Activated T-helper 2 cell treated with anti-CD3 and anti-CD28 coated beads, Interferon-gamma antibody, Interleukin-2, Interleukin-4, amounts not matched to agents 10 μg/mL and 5 μg/mL and 100 μg/mL, durations not matched to agents 14 hours and 24 hours and 36 hours (primary cell): ENCODE results near the gene CACNA1D. TPM values are rescaled to one million over a fixed set of nuclear protein-coding genes. Genes with fewer than 3 reads are reported as not detected.
A peak's percentile ranks its signal among the peaks of the same experiment; 100 is the strongest.

Experiments used
- DNase-seq: peaks from one replicate; pipeline ENCODE4 v3.0.0; 2021; ENCODE audit warnings: low spot score
- H3K27ac Mint-ChIP-seq: one replicate; pipeline ENCODE4 v1.8.0; 2021; ENCODE audit warnings: mixed read lengths
- H3K27me3 Mint-ChIP-seq: one replicate; pipeline ENCODE4 v1.8.0; 2021; ENCODE audit warnings: low read depth, mixed read lengths
- H3K36me3 Mint-ChIP-seq: one replicate; pipeline ENCODE4 v1.8.0; 2021; ENCODE audit warnings: low read depth, mixed read lengths
- H3K4me1 Mint-ChIP-seq: one replicate; pipeline ENCODE4 v1.8.0; 2021; ENCODE audit warnings: low read depth, mixed read lengths
- H3K4me3 Mint-ChIP-seq: one replicate; pipeline ENCODE4 v1.8.0; 2021; ENCODE audit warnings: low read depth, mild to moderate bottlenecking, moderate library complexity, mixed read lengths
- H3K9me3 Mint-ChIP-seq: one replicate; pipeline ENCODE4 v1.8.0; 2021; ENCODE audit warnings: mixed read lengths
- intact Hi-C: fragments of 100-400 bp; cut with micrococcal nuclease; formaldehyde crosslinking; loops from one replicate; pipeline ENCODE4 v1.15.1; 2023
- total RNA-seq: library from RNA; stranded (reverse); gene quantifications from 2 replicates; pipeline ENCODE4 v1.2.3, GENCODE V29; 2022

The CACNA1D gene
- total RNA-seq, 1 donor from 2014 or later = 9.3 TPM

DNA sequence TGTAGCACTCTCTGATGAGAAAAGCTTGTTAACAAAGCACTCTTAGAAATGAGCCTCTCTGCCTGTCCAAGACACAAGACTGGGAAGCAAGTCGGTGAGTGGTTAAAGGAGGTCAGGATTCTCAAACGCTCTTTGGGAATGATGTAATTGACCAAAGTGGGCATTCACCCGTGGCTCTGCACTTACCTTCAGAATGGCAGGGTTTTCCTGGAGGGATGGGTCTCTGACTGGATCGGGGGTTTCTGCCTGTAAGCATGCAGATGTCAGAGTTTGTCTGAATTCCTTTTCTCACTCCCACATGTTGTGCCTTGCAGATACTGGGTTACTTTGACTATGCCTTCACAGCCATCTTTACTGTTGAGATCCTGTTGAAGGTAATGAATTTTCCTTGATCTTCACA is 245.6 kb downstream of the CACNA1D start:
- Mint-ChIP-seq H3K36me3 (peaks cover 2% of the 10 kb centered on the region), H3K27me3 (peaks cover 12% of the 10 kb centered on the region), H3K9me3 (no peaks in the 10 kb centered on the region), H3K27ac (no peak overlapping the region), H3K4me1 (peaks cover 8% of the 10 kb centered on the region), H3K4me3 (no peak overlapping the region)
- no peak for DNase-seq
- intact Hi-C loops = no loop called here

DNA sequence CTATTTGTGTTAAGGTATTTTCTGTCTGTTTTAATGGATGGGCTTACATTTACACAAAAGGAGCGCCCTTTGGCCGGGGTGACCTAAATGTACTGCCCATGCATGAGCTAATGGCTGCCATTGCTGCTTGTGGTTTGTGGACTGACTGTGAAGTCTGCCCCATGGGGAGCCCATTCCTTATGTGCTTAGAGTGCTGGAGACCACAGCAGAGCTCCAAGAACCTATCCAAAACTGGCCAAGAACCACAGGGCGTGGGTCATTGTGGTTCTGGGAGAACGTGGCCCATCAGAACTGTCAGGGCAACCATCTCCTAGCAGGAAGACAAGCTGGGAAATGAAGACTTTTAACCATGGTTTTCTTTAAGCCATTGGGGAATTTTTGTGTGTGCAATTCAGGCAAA is 246.5 kb downstream of the CACNA1D start:
- intact Hi-C loops = no loop called here
- peaks cover 8% of the 10 kb centered on the region for H3K27me3 Mint-ChIP-seq
- no peaks in the 10 kb centered on the region for H3K9me3 Mint-ChIP-seq
- H3K36me3 Mint-ChIP-seq = no peaks in the 10 kb centered on the region
- no peak overlapping the region for H3K4me3 Mint-ChIP-seq
- peaks cover 6% of the 10 kb centered on the region for H3K4me1 Mint-ChIP-seq
- no peak overlapping the region for H3K27ac Mint-ChIP-seq
- no peak for DNase-seq

DNA sequence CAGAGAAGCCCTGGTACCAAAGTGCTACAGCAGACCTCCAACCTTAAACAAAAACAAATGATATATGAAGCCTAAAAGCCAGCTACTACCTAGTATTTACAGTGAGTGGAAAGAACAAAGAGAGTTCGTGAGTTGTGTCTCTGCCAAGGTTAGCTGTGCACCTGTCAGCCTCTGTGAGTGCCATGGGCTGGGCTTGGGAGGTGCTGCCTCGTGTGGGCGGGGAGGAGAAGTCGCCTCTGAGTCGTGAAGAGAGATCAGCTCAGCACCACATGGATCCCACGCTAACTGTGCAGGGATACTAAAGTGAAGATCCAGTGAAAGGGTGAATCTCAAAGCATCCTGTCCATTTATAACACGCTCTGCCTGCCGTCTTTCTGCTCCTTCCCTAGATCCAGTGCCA is 249.9 kb downstream of the CACNA1D start:
- H3K4me1 Mint-ChIP-seq = peaks cover 24% of the 10 kb centered on the region
- intact Hi-C loops = no loop called here
- no peak overlapping the region for H3K4me3 Mint-ChIP-seq
- peaks cover 8% of the 10 kb centered on the region for H3K27me3 Mint-ChIP-seq
- peaks cover 13% of the 10 kb centered on the region for H3K36me3 Mint-ChIP-seq
- no peak overlapping the region for H3K27ac Mint-ChIP-seq
- no peak for DNase-seq
- H3K9me3 Mint-ChIP-seq = no peaks in the 10 kb centered on the region

DNA sequence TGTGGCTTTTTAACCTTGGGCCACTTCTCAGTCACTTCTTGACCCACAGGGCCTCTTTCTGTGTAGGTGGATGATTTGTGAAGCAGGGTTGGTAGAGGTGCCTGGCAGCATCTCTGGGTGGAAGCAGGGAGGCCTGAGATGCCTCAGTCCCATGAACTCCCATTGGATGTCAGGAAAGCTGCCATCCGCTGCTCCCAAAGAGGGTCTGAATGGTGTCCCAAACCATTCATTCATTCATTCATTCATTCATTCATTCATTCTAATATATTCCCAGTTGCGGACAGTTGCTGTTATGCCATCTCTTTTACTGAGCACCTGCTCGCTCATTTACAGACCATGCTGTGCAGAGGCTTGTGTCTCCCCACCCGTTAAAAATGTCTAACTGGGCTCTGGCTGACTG is 253.1 kb downstream of the CACNA1D start:
- Mint-ChIP-seq H3K27me3 (peaks cover 6% of the 10 kb centered on the region), H3K4me3 (no peak overlapping the region), H3K36me3 (peaks cover 19% of the 10 kb centered on the region), H3K9me3 (no peaks in the 10 kb centered on the region), H3K27ac (no peak overlapping the region), H3K4me1 (peaks cover 43% of the 10 kb centered on the region)
- no peak for DNase-seq
- intact Hi-C loops = no loop called here

DNA sequence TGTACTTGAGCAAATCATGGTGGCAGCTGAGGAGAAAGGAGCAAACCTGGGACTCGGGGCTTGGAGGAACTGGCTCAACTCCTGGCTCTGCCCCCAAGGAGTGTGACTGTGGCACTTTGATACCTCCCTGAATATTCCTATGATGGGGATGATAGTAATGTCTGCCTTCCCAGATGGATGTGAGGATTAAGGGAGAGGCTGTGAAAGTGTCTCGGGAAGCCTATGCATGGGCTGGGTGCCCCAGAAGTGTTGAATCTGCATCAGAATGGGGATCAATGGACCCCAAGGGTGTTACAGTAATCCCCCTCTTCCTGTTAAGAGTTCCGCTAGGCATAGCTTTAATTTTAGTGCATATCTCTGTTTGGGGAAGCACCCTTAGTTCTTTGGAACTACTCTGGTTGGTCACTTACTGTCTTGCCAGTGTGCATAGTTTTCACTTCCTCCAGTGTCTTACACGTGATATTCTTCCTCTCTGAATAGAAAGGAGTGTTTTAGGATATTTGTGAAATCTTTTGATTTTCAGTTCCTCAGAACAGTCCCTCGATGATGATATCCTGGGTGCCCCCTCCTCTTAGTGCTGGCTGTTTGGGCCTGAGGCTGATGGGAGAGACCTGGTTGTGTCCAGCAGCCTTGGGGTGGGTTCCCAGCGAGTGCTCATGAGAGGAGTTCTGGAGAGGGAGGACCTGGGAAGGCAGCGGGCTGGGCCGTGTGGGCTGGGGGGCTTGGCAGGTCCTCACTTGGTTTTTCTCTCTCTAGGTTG is 254.3 kb downstream of the CACNA1D start:
- H3K27ac Mint-ChIP-seq = peak overlapping the region; percentile 86

DNA sequence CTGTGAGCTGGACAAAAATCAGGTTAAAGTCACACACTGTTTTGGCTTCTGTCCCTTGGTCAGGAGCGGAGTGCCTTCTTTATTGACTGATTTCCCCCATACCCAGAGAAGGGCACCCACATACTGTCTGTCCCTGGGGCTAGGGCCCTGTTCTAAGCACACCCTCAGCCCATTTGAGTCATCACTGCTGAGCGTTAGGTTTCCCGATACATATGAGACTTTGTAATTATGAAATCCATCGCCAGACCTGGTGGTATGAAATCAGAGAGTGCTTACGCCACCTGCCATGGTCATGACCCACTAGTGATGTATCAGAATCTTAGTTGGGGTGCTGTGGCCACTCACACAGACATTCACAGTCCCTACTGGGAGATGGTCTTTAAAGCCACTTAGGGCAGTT is 255.0 kb downstream of the CACNA1D start:
- Mint-ChIP-seq H3K27ac (peak overlapping the region; percentile 86), H3K4me3 (no peak overlapping the region), H3K36me3 (peaks cover 21% of the 10 kb centered on the region), H3K4me1 (peaks cover 58% of the 10 kb centered on the region), H3K9me3 (no peaks in the 10 kb centered on the region), H3K27me3 (no peaks in the 10 kb centered on the region)
- DNase-seq = no peak
- intact Hi-C loops = loop anchor here (1.0 kb wide), 1 partner anchor 24 kb away; no protein-coding TSS in a partner anchor

More for the DNA sequence above, 254.3 kb downstream of the CACNA1D start:
- Mint-ChIP-seq H3K9me3 (no peaks in the 10 kb centered on the region), H3K4me3 (no peak overlapping the region), H3K36me3 (peaks cover 21% of the 10 kb centered on the region), H3K4me1 (peaks cover 54% of the 10 kb centered on the region), H3K27me3 (no peaks in the 10 kb centered on the region)
- intact Hi-C loops = loop anchor here (1.0 kb wide), 1 partner anchor 23 kb away; no protein-coding TSS in a partner anchor
- no peak for DNase-seq

DNA sequence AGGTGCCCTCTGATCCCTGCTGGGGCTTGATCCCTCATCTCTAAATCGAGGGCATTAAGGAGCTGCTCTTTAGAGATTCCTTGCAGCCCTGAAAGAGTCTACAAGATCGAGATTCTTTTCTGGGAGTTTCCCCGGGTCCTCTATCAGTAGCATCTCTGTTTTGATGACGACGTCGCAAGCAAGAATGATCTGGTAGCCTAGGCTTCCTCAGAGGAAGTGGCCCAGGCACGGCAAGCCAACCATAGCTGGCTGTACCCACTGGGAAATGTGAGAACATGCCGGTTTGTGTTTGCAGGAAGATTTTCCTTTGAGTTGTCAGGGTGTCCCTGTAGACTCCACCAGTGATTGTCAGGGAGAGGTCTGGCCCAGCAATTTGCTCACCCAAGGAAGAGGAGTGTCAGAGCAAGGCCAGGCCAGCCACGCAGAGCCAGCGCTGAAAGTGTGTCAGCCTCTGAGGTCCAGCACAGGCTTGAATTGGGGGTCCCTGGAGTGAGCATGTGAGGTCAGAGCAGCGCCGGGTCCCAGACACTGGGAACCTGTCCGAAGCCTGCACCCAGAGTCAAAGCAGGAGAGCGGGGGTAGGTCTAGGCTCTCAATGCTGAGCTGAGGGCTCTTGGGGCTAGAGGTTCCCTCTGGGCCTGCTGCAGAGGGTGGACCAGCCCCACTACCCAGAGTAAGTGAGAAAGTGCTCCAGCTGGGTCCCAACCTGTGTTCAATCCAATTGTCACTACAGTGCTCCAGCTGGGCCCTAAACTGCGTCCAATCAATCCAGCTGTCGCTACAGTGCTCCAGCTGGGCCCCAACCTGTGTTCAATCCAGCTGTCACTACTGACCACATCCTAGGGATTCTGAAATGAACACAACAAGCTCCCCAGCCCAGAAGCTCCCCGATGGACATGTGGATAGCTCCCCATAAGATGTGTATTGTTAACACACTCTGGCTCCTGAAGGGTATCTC is 256.1 kb downstream of the CACNA1D start:
- no peak for DNase-seq
- peak overlapping the region; percentile 86 for H3K27ac Mint-ChIP-seq
- H3K9me3 Mint-ChIP-seq = no peaks in the 10 kb centered on the region
- H3K4me3 Mint-ChIP-seq = no peak overlapping the region
- intact Hi-C loops = no loop called here
- H3K27me3 Mint-ChIP-seq = no peaks in the 10 kb centered on the region
- H3K4me1 Mint-ChIP-seq = peaks cover 68% of the 10 kb centered on the region
- peaks cover 27% of the 10 kb centered on the region for H3K36me3 Mint-ChIP-seq

DNA sequence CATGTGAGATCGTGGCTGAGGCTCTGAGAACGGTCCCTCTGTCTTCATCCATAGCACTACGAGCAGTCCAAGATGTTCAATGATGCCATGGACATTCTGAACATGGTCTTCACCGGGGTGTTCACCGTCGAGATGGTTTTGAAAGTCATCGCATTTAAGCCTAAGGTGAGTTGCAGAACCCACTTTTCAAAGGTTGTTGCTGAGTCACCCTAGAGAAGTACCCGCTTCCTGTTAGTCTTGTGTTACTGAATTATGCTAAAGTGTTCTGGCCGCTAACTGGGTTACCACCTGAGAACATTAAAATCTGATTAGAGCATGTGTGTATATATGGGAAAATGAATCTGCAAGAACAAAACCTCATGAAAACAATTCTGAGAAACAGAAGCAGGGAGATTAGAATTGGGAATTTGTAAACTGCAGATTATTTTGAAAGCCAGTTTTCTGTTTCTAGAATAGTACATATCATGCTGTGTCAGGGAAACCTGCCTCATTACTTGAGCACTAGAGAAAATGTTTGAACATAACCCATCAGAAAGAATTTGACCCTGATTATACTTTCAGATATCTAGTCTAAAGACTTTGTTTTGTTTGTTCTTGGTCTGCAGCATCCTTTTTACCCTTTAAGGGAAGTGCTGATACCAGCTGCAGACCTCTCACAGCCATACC is 259.2 kb downstream of the CACNA1D start:
- Mint-ChIP-seq H3K27me3 (no peaks in the 10 kb centered on the region), H3K27ac (peak overlapping the region; percentile 88), H3K4me1 (peaks cover 60% of the 10 kb centered on the region), H3K36me3 (peaks cover 28% of the 10 kb centered on the region), H3K4me3 (peak overlapping the region; percentile 45), H3K9me3 (no peaks in the 10 kb centered on the region)
- intact Hi-C loops = loop anchor here (1.0 to 2.0 kb wide), 3 partner anchors 28 to 137 kb away; partner anchors contain the start of gene SELENOK
- peak; percentile 38 for DNase-seq

DNA sequence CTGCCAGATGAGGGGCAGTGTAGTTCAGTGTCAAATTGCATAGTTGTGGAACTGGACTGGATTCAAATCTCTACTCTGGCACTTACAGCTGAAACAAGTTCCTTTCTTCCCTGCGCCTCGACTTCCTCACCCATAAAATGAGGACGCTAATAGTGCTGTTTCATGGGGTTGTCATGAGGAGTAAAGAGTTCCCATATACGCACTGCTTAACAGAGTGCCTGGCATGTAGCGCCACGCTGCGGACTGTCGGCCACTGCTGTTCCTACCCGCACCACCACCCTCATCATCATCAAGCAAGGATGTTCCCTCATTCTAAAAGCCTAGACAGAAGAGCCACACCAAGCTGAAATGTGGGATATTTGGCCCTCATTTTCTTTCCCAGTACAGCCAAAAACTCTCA is 259.9 kb downstream of the CACNA1D start:
- Mint-ChIP-seq H3K27ac (peak overlapping the region; percentile 76), H3K4me1 (peaks cover 53% of the 10 kb centered on the region), H3K36me3 (peaks cover 21% of the 10 kb centered on the region), H3K27me3 (no peaks in the 10 kb centered on the region), H3K4me3 (peak overlapping the region; percentile 46), H3K9me3 (no peaks in the 10 kb centered on the region)
- intact Hi-C loops = no loop called here
- no peak for DNase-seq

DNA sequence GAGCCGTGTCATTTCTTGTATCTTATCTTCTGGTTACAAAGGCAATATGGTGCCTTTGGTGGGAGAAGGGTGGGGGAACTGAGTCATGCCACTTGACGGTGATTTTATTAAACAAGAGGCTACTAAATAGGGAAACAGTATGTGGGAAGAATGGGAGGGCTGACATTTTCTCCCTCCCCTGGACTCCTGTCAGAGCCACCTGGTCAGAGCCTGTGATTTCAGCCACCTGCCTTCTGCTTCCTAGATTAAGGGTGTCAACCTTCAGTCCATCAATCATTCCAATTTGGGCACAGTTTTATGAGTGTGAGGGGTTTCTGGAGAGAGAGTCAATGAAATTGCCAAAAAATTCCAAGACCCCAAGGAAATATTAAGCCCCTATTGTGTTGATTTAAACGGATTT is 264.4 kb downstream of the CACNA1D start:
- H3K27me3 Mint-ChIP-seq = no peaks in the 10 kb centered on the region
- H3K27ac Mint-ChIP-seq = no peak overlapping the region
- DNase-seq = no peak
- no peaks in the 10 kb centered on the region for H3K9me3 Mint-ChIP-seq
- peaks cover 13% of the 10 kb centered on the region for H3K36me3 Mint-ChIP-seq
- intact Hi-C loops = no loop called here
- no peak overlapping the region for H3K4me3 Mint-ChIP-seq
- H3K4me1 Mint-ChIP-seq = peaks cover 19% of the 10 kb centered on the region

DNA sequence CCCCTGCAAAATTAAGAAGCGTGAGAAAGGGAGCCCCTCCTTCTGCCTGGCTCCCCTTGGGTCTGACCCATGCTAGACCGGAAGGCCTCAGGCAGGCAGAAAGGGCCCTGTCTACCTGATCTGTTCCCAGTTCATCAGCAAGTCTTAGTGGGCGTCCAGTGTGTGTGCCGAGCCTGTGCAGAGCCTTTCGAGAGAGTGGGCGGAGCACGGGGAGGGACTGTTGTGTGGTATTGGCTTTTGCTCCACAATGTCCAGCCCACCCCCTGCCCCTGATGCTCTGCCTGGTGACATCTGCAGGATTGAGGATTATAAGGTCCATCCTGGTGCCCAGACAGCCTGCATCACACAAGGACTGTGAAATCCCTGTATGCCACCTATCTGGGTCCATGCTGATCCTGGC is 268.9 kb downstream of the CACNA1D start:
- H3K27ac Mint-ChIP-seq = no peak overlapping the region
- intact Hi-C loops = no loop called here
- H3K9me3 Mint-ChIP-seq = no peaks in the 10 kb centered on the region
- no peak overlapping the region for H3K4me3 Mint-ChIP-seq
- DNase-seq = no peak
- H3K4me1 Mint-ChIP-seq = peaks cover under 1% of the 10 kb centered on the region
- H3K36me3 Mint-ChIP-seq = no peaks in the 10 kb centered on the region
- peaks cover 8% of the 10 kb centered on the region for H3K27me3 Mint-ChIP-seq

DNA sequence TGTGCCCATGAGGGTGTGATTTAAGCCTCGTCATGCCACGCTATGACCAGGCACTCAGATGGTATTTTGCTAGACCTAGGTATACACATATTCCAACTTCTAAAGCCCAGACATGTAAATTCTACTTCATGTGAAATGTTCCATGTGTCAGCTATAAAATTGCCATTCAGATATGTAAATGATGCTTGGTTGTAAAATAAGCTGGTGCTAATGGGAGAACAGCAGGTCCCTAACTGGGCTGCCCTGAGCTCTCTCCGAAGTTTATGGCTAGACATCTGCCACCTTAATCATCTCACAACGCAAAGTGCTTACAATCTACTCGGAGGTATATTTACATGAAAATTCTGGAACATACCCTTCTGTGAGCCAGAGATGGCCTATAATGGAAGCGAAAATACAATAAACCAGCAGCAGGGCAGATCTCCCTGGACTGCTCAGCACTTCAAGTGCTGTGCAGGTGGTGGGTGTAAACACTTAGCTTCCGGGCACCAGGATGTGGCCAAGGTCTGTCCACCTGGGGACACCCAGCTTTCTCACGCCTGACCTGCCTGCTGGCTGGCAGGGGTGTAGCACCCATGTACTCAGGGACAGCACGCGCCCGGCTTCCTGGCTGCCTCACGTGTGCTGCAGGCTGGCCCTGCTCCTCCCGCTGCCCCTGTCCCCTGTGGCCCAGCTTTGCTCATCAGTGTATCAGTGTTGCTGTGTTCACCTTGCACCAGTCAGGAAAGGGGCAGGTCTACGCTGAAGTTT is 269.8 kb downstream of the CACNA1D start:
- intact Hi-C loops = no loop called here

More for the DNA sequence above, 269.8 kb downstream of the CACNA1D start:
- no peak overlapping the region for H3K27ac Mint-ChIP-seq
- no peak for DNase-seq
- no peaks in the 10 kb centered on the region for H3K36me3 Mint-ChIP-seq
- H3K4me1 Mint-ChIP-seq = no peaks in the 10 kb centered on the region
- H3K27me3 Mint-ChIP-seq = peaks cover 10% of the 10 kb centered on the region
- no peaks in the 10 kb centered on the region for H3K9me3 Mint-ChIP-seq
- no peak overlapping the region for H3K4me3 Mint-ChIP-seq
